HCT116 (cell line): ENCODE results near the gene DPYD.

Experiments used
- CBX3 ChIP-seq: IDR thresholded peaks from 2 replicates; pipeline ENCODE4 v1.6.1; 2012; ENCODE audit warnings: low read depth
- EZH2 ChIP-seq: fragments of 200-600 bp; sonication (generic); IDR thresholded peaks from 2 replicates; pipeline ENCODE4 v1.6.1; 2017; ENCODE audit warnings: antibody characterized with exemption, mixed run types
- EZH2phosphoT487 ChIP-seq: fragments of 200-600 bp; IDR thresholded peaks from 2 replicates; pipeline ENCODE4 v1.6.1; 2018; ENCODE audit warnings: antibody characterized with exemption, borderline replicate concordance
- JUND ChIP-seq: IDR thresholded peaks from 2 replicates; pipeline ENCODE4 v1.6.1; 2012
- POLR2A ChIP-seq: IDR thresholded peaks from 2 replicates; pipeline ENCODE4 v1.7.0; 2011; ENCODE audit warnings: borderline replicate concordance; ENCODE audit not compliant: insufficient read depth, insufficient read length; ENCODE audit errors: extremely low read depth
- RAD21 ChIP-seq: IDR thresholded peaks from 2 replicates; pipeline ENCODE4 v1.6.1; 2012; ENCODE audit warnings: low read depth, mild to moderate bottlenecking
- SIN3A ChIP-seq: IDR thresholded peaks from 2 replicates; pipeline ENCODE4 v1.6.1; 2012; ENCODE audit warnings: low read depth
- YY1 ChIP-seq: IDR thresholded peaks from 2 replicates; pipeline ENCODE4 v1.6.1; 2011; ENCODE audit warnings: low read length, low read depth, moderate library complexity, mild to moderate bottlenecking; ENCODE audit not compliant: insufficient replicate concordance; ENCODE audit errors: extremely low read depth
- TF ChIP-seq, protein P1 (sequence below), 3 experiments: fragments of 200-600 bp in 1 of 3; sonication (generic) in 1 of 3; IDR thresholded peaks in 2 of 3; conservative IDR thresholded peaks in 1 of 3; 2 replicates each; pipeline ENCODE4 v1.5.1; 2012 to 2017; ENCODE audit warnings: low read depth in 2 of 3, low read length in 2 of 3, antibody characterized with exemption in 1 of 3, borderline replicate concordance in 1 of 3, control low read depth in 1 of 3, mild to moderate bottlenecking in 1 of 3, mixed read lengths in 1 of 3, mixed run types in 1 of 3, moderate library complexity in 1 of 3; ENCODE audit not compliant: insufficient read depth in 1 of 3
- TF ChIP-seq, protein P2 (sequence below): IDR thresholded peaks from 2 replicates; pipeline ENCODE4 v1.6.1; 2012; ENCODE audit warnings: low read depth

DNA sequence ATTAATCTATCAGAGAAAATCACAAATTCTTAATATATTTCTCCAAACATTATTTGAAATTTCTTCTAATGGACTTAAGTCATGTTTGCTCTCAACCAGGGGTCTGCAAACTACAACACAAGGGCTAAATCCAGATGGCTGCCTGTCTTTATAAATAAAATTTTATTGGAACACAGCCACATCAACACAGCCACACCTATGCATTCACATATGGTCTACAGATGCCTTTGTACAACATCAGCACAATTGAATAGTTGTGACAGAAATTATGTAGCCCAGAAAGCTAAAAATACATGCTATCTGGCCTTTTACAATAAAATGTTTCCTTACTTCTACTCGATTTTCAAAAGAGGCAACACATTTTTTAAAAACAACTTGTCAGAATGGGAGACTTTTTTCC lies 103.9 kb downstream of the DPYD start:
- TF ChIP-seq, protein P1, sequence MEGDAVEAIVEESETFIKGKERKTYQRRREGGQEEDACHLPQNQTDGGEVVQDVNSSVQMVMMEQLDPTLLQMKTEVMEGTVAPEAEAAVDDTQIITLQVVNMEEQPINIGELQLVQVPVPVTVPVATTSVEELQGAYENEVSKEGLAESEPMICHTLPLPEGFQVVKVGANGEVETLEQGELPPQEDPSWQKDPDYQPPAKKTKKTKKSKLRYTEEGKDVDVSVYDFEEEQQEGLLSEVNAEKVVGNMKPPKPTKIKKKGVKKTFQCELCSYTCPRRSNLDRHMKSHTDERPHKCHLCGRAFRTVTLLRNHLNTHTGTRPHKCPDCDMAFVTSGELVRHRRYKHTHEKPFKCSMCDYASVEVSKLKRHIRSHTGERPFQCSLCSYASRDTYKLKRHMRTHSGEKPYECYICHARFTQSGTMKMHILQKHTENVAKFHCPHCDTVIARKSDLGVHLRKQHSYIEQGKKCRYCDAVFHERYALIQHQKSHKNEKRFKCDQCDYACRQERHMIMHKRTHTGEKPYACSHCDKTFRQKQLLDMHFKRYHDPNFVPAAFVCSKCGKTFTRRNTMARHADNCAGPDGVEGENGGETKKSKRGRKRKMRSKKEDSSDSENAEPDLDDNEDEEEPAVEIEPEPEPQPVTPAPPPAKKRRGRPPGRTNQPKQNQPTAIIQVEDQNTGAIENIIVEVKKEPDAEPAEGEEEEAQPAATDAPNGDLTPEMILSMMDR (IDR thresholded peaks at IDR 0.05 in 2 of 3, conservative IDR thresholded peaks at IDR 0.05 in 1 of 3; ENCODE audit: borderline replicate concordance in 1 of 3, insufficient read depth in 1 of 3, low read depth in 2 of 3, low read length in 2 of 3), result no peak
- TF ChIP-seq JUND (no peak), POLR2A (no peak), RAD21 (no peak), EZH2 (no peak), YY1 (no peak), CBX3 (no peak), SIN3A (no peak), EZH2phosphoT487 (no peak)
- TF ChIP-seq, protein P2, sequence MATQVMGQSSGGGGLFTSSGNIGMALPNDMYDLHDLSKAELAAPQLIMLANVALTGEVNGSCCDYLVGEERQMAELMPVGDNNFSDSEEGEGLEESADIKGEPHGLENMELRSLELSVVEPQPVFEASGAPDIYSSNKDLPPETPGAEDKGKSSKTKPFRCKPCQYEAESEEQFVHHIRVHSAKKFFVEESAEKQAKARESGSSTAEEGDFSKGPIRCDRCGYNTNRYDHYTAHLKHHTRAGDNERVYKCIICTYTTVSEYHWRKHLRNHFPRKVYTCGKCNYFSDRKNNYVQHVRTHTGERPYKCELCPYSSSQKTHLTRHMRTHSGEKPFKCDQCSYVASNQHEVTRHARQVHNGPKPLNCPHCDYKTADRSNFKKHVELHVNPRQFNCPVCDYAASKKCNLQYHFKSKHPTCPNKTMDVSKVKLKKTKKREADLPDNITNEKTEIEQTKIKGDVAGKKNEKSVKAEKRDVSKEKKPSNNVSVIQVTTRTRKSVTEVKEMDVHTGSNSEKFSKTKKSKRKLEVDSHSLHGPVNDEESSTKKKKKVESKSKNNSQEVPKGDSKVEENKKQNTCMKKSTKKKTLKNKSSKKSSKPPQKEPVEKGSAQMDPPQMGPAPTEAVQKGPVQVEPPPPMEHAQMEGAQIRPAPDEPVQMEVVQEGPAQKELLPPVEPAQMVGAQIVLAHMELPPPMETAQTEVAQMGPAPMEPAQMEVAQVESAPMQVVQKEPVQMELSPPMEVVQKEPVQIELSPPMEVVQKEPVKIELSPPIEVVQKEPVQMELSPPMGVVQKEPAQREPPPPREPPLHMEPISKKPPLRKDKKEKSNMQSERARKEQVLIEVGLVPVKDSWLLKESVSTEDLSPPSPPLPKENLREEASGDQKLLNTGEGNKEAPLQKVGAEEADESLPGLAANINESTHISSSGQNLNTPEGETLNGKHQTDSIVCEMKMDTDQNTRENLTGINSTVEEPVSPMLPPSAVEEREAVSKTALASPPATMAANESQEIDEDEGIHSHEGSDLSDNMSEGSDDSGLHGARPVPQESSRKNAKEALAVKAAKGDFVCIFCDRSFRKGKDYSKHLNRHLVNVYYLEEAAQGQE, result no peak
